ENCODE measurements around the gene GAL3ST1. TPM values are rescaled to one million over a fixed set of nuclear protein-coding genes. Genes with fewer than 3 reads are reported as not detected.

GAL3ST1 gene, protein sequence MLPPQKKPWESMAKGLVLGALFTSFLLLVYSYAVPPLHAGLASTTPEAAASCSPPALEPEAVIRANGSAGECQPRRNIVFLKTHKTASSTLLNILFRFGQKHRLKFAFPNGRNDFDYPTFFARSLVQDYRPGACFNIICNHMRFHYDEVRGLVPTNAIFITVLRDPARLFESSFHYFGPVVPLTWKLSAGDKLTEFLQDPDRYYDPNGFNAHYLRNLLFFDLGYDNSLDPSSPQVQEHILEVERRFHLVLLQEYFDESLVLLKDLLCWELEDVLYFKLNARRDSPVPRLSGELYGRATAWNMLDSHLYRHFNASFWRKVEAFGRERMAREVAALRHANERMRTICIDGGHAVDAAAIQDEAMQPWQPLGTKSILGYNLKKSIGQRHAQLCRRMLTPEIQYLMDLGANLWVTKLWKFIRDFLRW
- 0.18 and 0.43 TPM in 2 replicates for total RNA-seq

DNA sequence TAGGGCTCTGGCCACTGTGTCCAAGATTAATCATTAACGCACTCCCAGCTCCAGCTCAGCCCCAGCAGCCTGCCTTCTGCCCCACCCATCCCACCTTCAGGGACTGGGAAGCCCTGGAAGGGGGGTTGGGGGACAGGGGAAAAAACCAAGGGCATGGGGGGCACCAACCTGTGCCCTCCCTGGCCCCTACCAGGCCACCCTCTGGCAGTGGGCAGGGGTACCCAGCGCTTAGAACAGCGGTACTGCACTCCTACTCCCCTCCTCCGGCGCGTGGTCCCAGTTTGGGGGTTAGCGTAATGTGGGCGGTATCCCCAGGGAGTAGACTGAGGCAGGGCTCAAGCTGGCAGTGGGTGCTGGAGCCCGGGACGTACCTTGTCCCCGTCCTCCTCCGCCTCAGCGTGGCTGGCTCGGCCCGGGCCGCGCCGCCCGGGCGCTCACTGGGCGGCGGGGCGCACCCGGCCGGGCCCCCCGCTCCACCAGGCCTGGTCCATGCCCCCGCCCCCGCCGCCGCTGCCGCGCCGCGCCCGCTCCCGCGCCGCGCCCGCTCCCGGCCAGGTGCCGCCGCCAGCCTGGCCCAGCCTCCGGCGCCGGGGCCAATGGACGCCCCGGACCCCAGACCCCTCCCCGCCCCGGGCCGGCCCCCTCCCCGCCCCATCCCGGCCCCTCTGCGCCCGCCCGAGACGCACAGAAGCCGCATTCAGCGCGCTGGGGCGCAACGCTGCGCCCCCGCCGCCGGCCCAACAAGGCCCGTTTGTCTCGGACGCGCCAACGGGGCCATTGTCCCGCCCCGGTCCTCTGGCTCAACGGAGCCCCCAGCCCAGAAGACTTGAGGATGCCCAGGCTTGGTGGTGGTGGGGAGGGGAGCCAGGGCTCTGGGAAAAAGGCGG is at the start of gene GAL3ST1:
Gene GAL3ST1 (minus strand): TSS at position 571 of the 887 bp plus-strand sequence. CDS start 17,273 bp downstream, outside the sequence.

GRCh38 chr22:30606455-30607299 is 32.2 kb upstream of the GAL3ST1 start, which contains the start of gene TCN2:
TCN2 (plus strand) TSS chr22:30607174; CDS start chr22:30607332, 158 bp downstream.

DNA sequence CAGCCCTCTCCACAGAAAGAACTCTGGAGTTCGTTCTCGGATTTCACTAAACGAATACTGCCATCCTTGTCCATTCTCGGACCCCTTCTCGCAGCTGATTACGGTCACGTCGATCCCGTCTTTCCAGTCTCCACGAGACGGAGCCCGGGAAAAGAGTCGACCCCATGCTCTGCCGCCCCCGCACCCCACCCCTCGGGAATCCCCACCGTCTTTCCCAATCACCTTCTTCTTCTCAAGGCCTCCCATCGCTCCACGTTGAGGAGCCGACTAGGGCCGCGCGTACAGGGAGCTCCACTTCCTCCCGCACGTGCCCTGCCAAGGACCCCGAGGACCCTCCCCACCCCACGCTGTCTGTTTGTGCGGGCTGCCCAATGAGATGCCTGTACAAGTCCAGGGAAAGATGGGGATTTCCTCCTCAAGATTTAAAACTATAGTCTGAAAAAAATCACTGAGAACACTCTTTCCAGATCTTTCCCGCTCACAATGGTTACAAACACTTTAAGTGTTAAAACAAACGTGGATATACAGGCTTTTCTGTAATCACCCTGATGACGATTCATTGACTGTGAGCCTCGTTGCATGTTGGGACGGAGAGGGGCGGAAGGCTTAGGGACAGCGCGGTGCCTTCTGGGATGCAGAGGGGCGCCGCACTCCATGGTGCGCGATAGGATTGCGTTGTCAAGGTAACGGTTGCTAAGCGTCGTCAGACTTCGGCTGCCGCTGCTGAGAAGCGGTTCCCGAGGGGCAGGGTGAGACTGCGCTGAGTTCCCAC is 17.3 kb upstream of the GAL3ST1 start, which contains the start of gene PES1:
Gene PES1 (minus strand): TSS at position 323 of the 772 bp plus-strand sequence. CDS start 77 bp downstream, at position 246.

GRCh38 chr22:30546616-30547015 is 27.8 kb downstream of the GAL3ST1 start, which contains the start of gene SEC14L6:
SEC14L6 (minus strand) TSS chr22:30546741; CDS start chr22:30546682, 59 bp downstream.

Other genes starting within 250 kb of the GAL3ST1 start
- 10.1 and 11.4 TPM in 2 replicates for gene TBC1D10A, start 247.7 kb downstream of the GAL3ST1 start, total RNA-seq
- gene SF3A1, start 217.8 kb downstream of the GAL3ST1 start, total RNA-seq = 15.9 and 17.5 TPM in 2 replicates
- 1.3 and 1.7 TPM in 2 replicates for gene CCDC157, start 217.7 kb downstream of the GAL3ST1 start, total RNA-seq
- gene RNF215, start 187.3 kb downstream of the GAL3ST1 start, total RNA-seq = 26.2 and 32.8 TPM in 2 replicates
- gene SEC14L2, start 177.6 kb downstream of the GAL3ST1 start, total RNA-seq = 6.8 and 9.3 TPM in 2 replicates
- 5.1 and 6.7 TPM in 2 replicates for gene MTFP1, start 148.9 kb downstream of the GAL3ST1 start, total RNA-seq
- gene SEC14L3, start 102.6 kb downstream of the GAL3ST1 start, total RNA-seq = under 0.01 TPM in 1 of 2 replicates, not detected in the other
- 0.14 and 0.18 TPM in 2 replicates for gene SEC14L4, start 69.0 kb downstream of the GAL3ST1 start, total RNA-seq
- gene SEC14L6, start 27.9 kb downstream of the GAL3ST1 start, total RNA-seq = 0.14 and 0.18 TPM in 2 replicates
- 96.0 and 108 TPM in 2 replicates for gene PES1, start 17.2 kb upstream of the GAL3ST1 start, total RNA-seq
- gene TCN2, start 32.5 kb upstream of the GAL3ST1 start, total RNA-seq = 2.0 and 2.4 TPM in 2 replicates
- gene SLC35E4, start 61.1 kb upstream of the GAL3ST1 start, total RNA-seq = 6.3 and 8.5 TPM in 2 replicates
- 3.8 and 5.6 TPM in 2 replicates for gene DUSP18, start 93.2 kb upstream of the GAL3ST1 start, total RNA-seq
- gene OSBP2, start 120.2 kb upstream of the GAL3ST1 start, total RNA-seq = 0.83 and 1.00 TPM in 2 replicates

All from smooth muscle cell of bladder (primary cell).